Tibial nerve (tissue), 3 donors: ENCODE results near the gene DNLZ.

Experiments used
- CTCF ChIP-seq, 5 experiments: fragments of 200-600 bp in 3 of 5; fragments of 450-650 bp in 2 of 5; sonication (generic) in 3 of 5; IDR thresholded peaks; one replicate each; pipeline ENCODE4 v1.5.1; 2016 to 2019; ENCODE audit warnings: antibody characterized with exemption in 5 of 5, mild to moderate bottlenecking in 3 of 5, moderate library complexity in 2 of 5
- POLR2A ChIP-seq, 2 donors: fragments of 450-650 bp; IDR thresholded peaks; one replicate each; pipeline ENCODE4 v1.6.1; 2017; ENCODE audit warnings: antibody characterized with exemption in 2 of 2, mild to moderate bottlenecking in 2 of 2, moderate library complexity in 2 of 2

GRCh38 chr9:136363949-136364748 lies 605 bp upstream of the DNLZ start:
- TF ChIP-seq POLR2A (IDR thresholded peaks at IDR 0.05), result no peak
- no peak for TF ChIP-seq CTCF (IDR thresholded peaks at IDR 0.05)
